ENCODE measurements around the gene NRF1. TPM values are rescaled to one million over a fixed set of nuclear protein-coding genes. Genes with fewer than 3 reads are reported as not detected.
A peak's percentile ranks its signal among the peaks of the same experiment; 100 is the strongest.

The NRF1 gene
- total RNA-seq, 4 donors from 2014 or later: 12.3 to 26.2 (median 19.7) TPM

DNA sequence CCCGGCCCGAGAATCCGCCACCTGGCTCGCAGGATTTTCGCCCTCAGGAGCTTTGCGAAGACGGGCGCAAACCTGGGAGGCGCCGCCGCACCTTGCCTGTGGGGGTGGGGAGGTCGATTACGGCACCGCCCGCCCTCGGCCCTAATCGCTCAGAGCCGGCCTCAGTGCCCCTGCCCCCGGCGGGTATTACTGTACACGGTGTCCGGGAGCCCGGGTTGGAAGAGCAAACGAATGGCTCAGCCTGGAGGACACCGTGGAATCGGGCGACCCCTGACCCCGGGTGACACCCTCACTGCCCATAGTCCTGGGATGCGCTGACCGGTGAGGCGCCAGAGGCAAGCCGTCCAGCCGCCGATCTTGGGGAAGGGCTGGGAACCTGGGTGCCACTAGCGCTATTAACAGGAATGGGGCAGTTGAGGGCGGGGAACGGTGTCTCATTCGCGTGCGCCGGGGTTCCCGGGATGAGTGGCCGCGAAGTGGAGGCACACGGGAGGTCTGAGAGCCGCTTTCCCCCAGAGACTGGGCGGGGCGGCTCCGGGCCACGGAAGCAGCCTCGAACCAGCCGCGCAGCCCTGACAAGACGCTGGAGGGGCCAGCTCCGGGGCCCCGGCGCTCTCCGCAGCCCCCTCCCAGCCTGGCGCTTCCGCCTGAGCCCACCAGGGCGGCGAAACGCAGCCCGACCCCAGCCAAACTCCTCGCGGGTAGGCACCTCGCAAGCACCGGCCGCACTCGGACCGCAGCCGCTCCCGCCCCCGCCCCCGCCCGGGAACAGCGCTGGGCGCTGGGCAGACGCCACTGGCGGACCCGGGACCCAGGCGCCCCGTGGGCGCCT is 167.5 kb downstream of the NRF1 start:
- Histone ChIP-seq H3K4me1 (peaks cover 0 to 58% (median 43%) of the 10 kb centered on the region in 4 donors), H3K36me3 (no peaks in the 10 kb centered on the region), H3K27ac (no peak overlapping the region), H3K27me3 (peaks cover 7 to 99% of the 10 kb centered on the region in 2 donors), H3K4me3 (peak overlapping the region in 2 of 4 donors; percentile 44 to 48), H3K9me3 (no peaks in the 10 kb centered on the region)
- no peak for DNase-seq (ENCODE audit: low spot score in 2 of 2)
- 1 to 2% methylated on average over 24 to 32 of the region's 84 CpGs for WGBS, 2 donors
- TF ChIP-seq CTCF (IDR thresholded peaks at IDR 0.05) (no peak), EP300 (IDR thresholded peaks at IDR 0.05) (no peak), POLR2A (IDR thresholded peaks at IDR 0.05) (no peak)

GRCh38 chr7:129779602-129780256 is 168.2 kb downstream of the NRF1 start:
- no peak for DNase-seq (ENCODE audit: low spot score in 2 of 2)
- TF ChIP-seq CTCF (IDR thresholded peaks at IDR 0.05) (no peak), EP300 (IDR thresholded peaks at IDR 0.05) (no peak), POLR2A (IDR thresholded peaks at IDR 0.05) (no peak)
- Histone ChIP-seq H3K9me3 (no peaks in the 10 kb centered on the region), H3K4me1 (peaks cover 0 to 66% (median 46%) of the 10 kb centered on the region in 4 donors), H3K27ac (no peak overlapping the region), H3K4me3 (peak overlapping the region in 3 of 4 donors; percentile 18 to 48 (median 44)), H3K36me3 (no peaks in the 10 kb centered on the region), H3K27me3 (peaks cover 11 to 100% of the 10 kb centered on the region in 2 donors)
- WGBS, 2 donors: 0 to 1% methylated on average over 22 to 66 of the region's 76 CpGs

GRCh38 chr7:129780257-129780973 is 168.9 kb downstream of the NRF1 start:
- DNase-seq (ENCODE audit: low spot score in 2 of 2): no peak
- H3K9me3 ChIP-seq: no peaks in the 10 kb centered on the region
- 0% methylated on average over 5 to 10 of the region's 64 CpGs for WGBS, 2 donors
- no peak overlapping the region for H3K27ac ChIP-seq
- peaks cover 13 to 100% of the 10 kb centered on the region in 2 donors for H3K27me3 ChIP-seq
- no peaks in the 10 kb centered on the region for H3K36me3 ChIP-seq
- H3K4me3 ChIP-seq: peak overlapping the region in 3 of 4 donors; percentile 18 to 48 (median 44)
- TF ChIP-seq POLR2A (IDR thresholded peaks at IDR 0.05) (no peak), CTCF (IDR thresholded peaks at IDR 0.05) (no peak), EP300 (IDR thresholded peaks at IDR 0.05) (no peak)
- peaks cover 0 to 73% (median 52%) of the 10 kb centered on the region in 4 donors for H3K4me1 ChIP-seq

GRCh38 chr7:129780974-129781927 is 169.7 kb downstream of the NRF1 start:
- Histone ChIP-seq H3K4me1 (peaks cover 0 to 80% (median 57%) of the 10 kb centered on the region in 4 donors), H3K9me3 (no peaks in the 10 kb centered on the region), H3K27me3 (peaks cover 13 to 100% of the 10 kb centered on the region in 2 donors), H3K27ac (no peak overlapping the region), H3K4me3 (peak overlapping the region in 2 of 4 donors; percentile 44 to 48), H3K36me3 (no peaks in the 10 kb centered on the region)
- no peak for DNase-seq (ENCODE audit: low spot score in 2 of 2)
- TF ChIP-seq EP300 (IDR thresholded peaks at IDR 0.05): no peak
- WGBS, 2 donors: 1% methylated on average over 30 to 47 of the region's 55 CpGs

Measured in tibial nerve (tissue), 4 donors.